HUES64 (cell line): ENCODE data around the gene SETBP1.

Source experiments
- H3K27ac ChIP-seq: 2 replicates; pipeline ENCODE4 v1.7.0; 2013; ENCODE audit warnings: low read depth, low read length, inconsistent platforms
- H3K27me3 ChIP-seq: 2 replicates; pipeline ENCODE4 v1.6.1; 2013; ENCODE audit warnings: mild to moderate bottlenecking, low read length; ENCODE audit not compliant: insufficient read depth
- H3K36me3 ChIP-seq: 2 replicates; pipeline ENCODE4 v1.6.1; 2013; ENCODE audit warnings: mild to moderate bottlenecking, low read length; ENCODE audit not compliant: insufficient read depth
- H3K4me1 ChIP-seq: 2 replicates; pipeline ENCODE4 v1.6.1; 2013; ENCODE audit warnings: mild to moderate bottlenecking, low read length, moderate library complexity; ENCODE audit not compliant: insufficient read depth
- H3K4me3 ChIP-seq: 2 replicates; pipeline ENCODE4 v1.5.1; 2013; ENCODE audit warnings: mild to moderate bottlenecking, low read length, moderate library complexity
- H3K9ac ChIP-seq: 2 replicates; pipeline ENCODE4 v1.6.1; 2013; ENCODE audit warnings: mild to moderate bottlenecking, low read depth, low read length
- H3K9me3 ChIP-seq: 2 replicates; pipeline ENCODE4 v1.6.1; 2013; ENCODE audit warnings: low read depth, low read length; ENCODE audit not compliant: insufficient read depth
- WGBS: fragments of 150-250, 120-280 bp; methylation state at CpG from one replicate; pipeline ENCODE4 v1.1.7; 2013; ENCODE audit warnings: missing lambda C conversion rate; 5-methylcytosine and 5-hydroxymethylcytosine counted together

Gene SETBP1

GRCh38 chr18:44882163-44882868 is 201.6 kb downstream of the SETBP1 start:
- WGBS = 94% methylated on average over 6 of the region's 6 CpGs
- Histone ChIP-seq H3K27ac (no peak overlapping the region), H3K36me3 (no peaks in the 10 kb centered on the region), H3K9me3 (peaks cover 8% of the 10 kb centered on the region; the same call in 1 of the 2 replicates), H3K4me3 (no peak overlapping the region), H3K27me3 (no peaks in the 10 kb centered on the region), H3K9ac (no peak overlapping the region), H3K4me1 (peaks cover 13% of the 10 kb centered on the region; the same call in 1 of the 2 replicates)

DNA sequence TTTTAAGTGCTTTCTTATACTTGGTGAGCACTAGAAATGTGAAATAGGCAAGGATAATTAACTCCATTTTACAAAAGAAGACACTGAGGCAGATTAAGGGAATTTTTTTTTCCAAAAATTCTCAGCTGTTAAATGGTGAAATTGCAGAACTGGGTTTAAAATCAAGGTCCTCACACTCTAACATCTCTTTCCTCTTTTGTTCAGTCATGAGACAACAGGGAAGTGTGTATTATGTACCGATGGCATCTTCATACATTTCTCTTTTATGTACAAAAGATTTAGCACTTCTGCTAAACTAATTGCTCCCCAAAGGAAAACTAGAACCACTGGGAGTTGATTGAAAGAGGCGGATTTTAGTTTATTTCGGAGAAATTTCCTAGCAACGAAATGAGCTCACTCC is 203.0 kb downstream of the SETBP1 start:
- Histone ChIP-seq H3K4me3 (no peak overlapping the region), H3K27ac (no peak overlapping the region), H3K27me3 (no peaks in the 10 kb centered on the region), H3K4me1 (peaks cover 13% of the 10 kb centered on the region; the same call in 1 of the 2 replicates), H3K9me3 (peaks cover 8% of the 10 kb centered on the region; the same call in 1 of the 2 replicates), H3K36me3 (no peaks in the 10 kb centered on the region), H3K9ac (no peak overlapping the region)
- 95% methylated on average over 3 of the region's 4 CpGs for WGBS

- Histone ChIP-seq H3K27ac (no peak overlapping the region), H3K9ac (no peak overlapping the region), H3K27me3 (no peaks in the 10 kb centered on the region), H3K9me3 (peaks cover 8% of the 10 kb centered on the region; the same call in 1 of the 2 replicates), H3K36me3 (no peaks in the 10 kb centered on the region), H3K4me3 (no peak overlapping the region), H3K4me1 (peaks cover 13% of the 10 kb centered on the region; the same call in 1 of the 2 replicates)
Measured at GRCh38 chr18:44884431-44884830, 203.7 kb downstream of the SETBP1 start.

- H3K4me3 ChIP-seq = no peak overlapping the region
- H3K27ac ChIP-seq = no peak overlapping the region
- H3K4me1 ChIP-seq = peaks cover 13% of the 10 kb centered on the region; the same call in 1 of the 2 replicates
- no peaks in the 10 kb centered on the region for H3K27me3 ChIP-seq
- peaks cover 6% of the 10 kb centered on the region; the same call in 1 of the 2 replicates for H3K9me3 ChIP-seq
- no peaks in the 10 kb centered on the region for H3K36me3 ChIP-seq
- WGBS = 96% methylated on average over 4 of the region's 4 CpGs
- no peak overlapping the region for H3K9ac ChIP-seq
Measured at GRCh38 chr18:44885507-44885906, 204.8 kb downstream of the SETBP1 start.

GRCh38 chr18:44887227-44887631 is 206.5 kb downstream of the SETBP1 start:
- H3K4me3 ChIP-seq = no peak overlapping the region
- H3K27ac ChIP-seq = no peak overlapping the region

GRCh38 chr18:44889111-44889510 is 208.4 kb downstream of the SETBP1 start:
- no peak overlapping the region for H3K27ac ChIP-seq
- H3K4me1 ChIP-seq = no peaks in the 10 kb centered on the region
- no peaks in the 10 kb centered on the region for H3K36me3 ChIP-seq
- H3K27me3 ChIP-seq = no peaks in the 10 kb centered on the region
- no CpG with 5 or more reads among the region's 1 CpG for WGBS
- H3K9me3 ChIP-seq = peaks cover 20% of the 10 kb centered on the region
- H3K9ac ChIP-seq = no peak overlapping the region
- no peak overlapping the region for H3K4me3 ChIP-seq

More at GRCh38 chr18:44887227-44887631, 206.5 kb downstream of the SETBP1 start:
- H3K9ac ChIP-seq = no peak overlapping the region
- H3K27me3 ChIP-seq = no peaks in the 10 kb centered on the region
- H3K4me1 ChIP-seq = 0 out of 2 replicates have a peak, but pooled peaks cover 1% of the 10 kb centered on the region
- peaks cover 19% of the 10 kb centered on the region for H3K9me3 ChIP-seq
- H3K36me3 ChIP-seq = no peaks in the 10 kb centered on the region

GRCh38 chr18:44893045-44893706 is 212.5 kb downstream of the SETBP1 start:
- Histone ChIP-seq H3K4me1 (peaks cover 8% of the 10 kb centered on the region; the same call in 1 of the 2 replicates), H3K27me3 (no peaks in the 10 kb centered on the region), H3K9me3 (peaks cover 20% of the 10 kb centered on the region), H3K36me3 (no peaks in the 10 kb centered on the region), H3K4me3 (no peak overlapping the region), H3K9ac (no peak overlapping the region), H3K27ac (no peak overlapping the region)
- WGBS = over 99% methylated on average over 4 of the region's 4 CpGs

GRCh38 chr18:44893966-44894365 is 213.3 kb downstream of the SETBP1 start:
- WGBS = 92% methylated on average over 2 of the region's 2 CpGs
- Histone ChIP-seq H3K27me3 (no peaks in the 10 kb centered on the region), H3K27ac (no peak overlapping the region)

GRCh38 chr18:44895176-44895798 is 214.6 kb downstream of the SETBP1 start:
- Histone ChIP-seq H3K4me1 (peaks cover 13% of the 10 kb centered on the region; the same call in 1 of the 2 replicates), H3K36me3 (no peaks in the 10 kb centered on the region), H3K27me3 (no peaks in the 10 kb centered on the region), H3K9me3 (peaks cover 17% of the 10 kb centered on the region), H3K9ac (no peak overlapping the region), H3K27ac (no peak overlapping the region), H3K4me3 (no peak overlapping the region)
- 71% methylated on average over 1 of the region's 1 CpG for WGBS

More at GRCh38 chr18:44893966-44894365, 213.3 kb downstream of the SETBP1 start:
- peaks cover 20% of the 10 kb centered on the region for H3K9me3 ChIP-seq
- no peak overlapping the region for H3K4me3 ChIP-seq
- no peaks in the 10 kb centered on the region for H3K36me3 ChIP-seq
- H3K9ac ChIP-seq = no peak overlapping the region
- H3K4me1 ChIP-seq = peaks cover 13% of the 10 kb centered on the region; the same call in 1 of the 2 replicates

DNA sequence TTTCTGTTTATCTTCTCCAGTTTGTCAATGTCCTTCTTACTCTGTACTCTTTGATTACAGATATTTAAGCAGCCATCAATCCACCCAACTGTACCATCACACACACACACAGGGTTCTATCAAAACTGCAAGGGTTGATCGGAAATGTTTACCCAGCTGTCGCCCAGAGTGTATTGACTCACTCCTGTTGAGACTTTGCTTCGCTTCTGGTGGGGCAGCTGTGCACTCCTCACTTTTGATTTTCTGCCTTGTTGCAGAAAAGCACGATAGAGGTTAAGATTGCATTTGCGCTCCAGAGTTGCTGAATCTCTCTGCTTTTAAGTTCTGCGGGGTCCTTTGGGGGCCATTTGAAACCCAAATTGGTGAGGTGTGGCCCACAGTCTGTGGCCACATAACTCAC is 216.2 kb downstream of the SETBP1 start:
- H3K9me3 ChIP-seq = 0 out of 2 replicates have a peak, but pooled peaks cover 3% of the 10 kb centered on the region
- no peak overlapping the region for H3K9ac ChIP-seq
- H3K36me3 ChIP-seq = no peaks in the 10 kb centered on the region
- peaks cover 13% of the 10 kb centered on the region; the same call in 1 of the 2 replicates for H3K4me1 ChIP-seq
- no peak overlapping the region for H3K27ac ChIP-seq
- H3K4me3 ChIP-seq = no peak overlapping the region
- WGBS = 92% methylated on average over 6 of the region's 6 CpGs
- no peaks in the 10 kb centered on the region for H3K27me3 ChIP-seq

DNA sequence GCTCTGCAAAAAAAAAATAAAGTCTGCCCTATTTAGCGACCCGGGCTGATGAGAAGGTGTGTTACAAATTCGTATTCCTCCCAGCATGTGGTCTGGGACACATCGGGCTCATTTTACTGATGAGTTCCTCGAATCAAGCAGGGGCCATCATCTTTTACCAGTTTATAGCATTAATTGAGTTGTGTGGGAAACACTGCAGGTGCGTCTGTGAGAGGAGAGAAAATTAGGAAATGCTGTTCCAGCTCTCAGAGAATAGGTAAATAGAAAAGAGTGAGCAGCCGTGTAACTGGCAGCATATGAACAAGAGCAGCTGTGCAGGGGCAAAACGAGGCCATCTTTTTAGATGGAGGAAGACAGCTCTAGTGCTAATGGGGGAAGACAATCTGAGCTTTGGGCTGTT is 216.7 kb downstream of the SETBP1 start:
- 82% methylated on average over 8 of the region's 8 CpGs for WGBS
- no peak overlapping the region for H3K9ac ChIP-seq
- H3K27ac ChIP-seq = no peak overlapping the region
- H3K4me3 ChIP-seq = no peak overlapping the region
- H3K9me3 ChIP-seq = no peaks in the 10 kb centered on the region
- H3K4me1 ChIP-seq = peaks cover 13% of the 10 kb centered on the region; the same call in 1 of the 2 replicates
- H3K27me3 ChIP-seq = no peaks in the 10 kb centered on the region
- no peaks in the 10 kb centered on the region for H3K36me3 ChIP-seq
